Measurements from ENCODE around the gene MRPL21.

MRPL21 gene

GRCh38 chr11:68932933-68933577 lies 29.4 kb upstream of the MRPL21 start:
- Mint-ChIP-seq H3K9me3 (no peaks in the 10 kb centered on the region), H3K27me3 (ENCODE audit: low read depth) (no peaks in the 10 kb centered on the region), H3K36me3 (ENCODE audit: low read depth) (peaks cover 31% of the 10 kb centered on the region), H3K27ac (no peak overlapping the region), H3K4me1 (no peaks in the 10 kb centered on the region), H3K4me3 (no peak overlapping the region)
- TF ChIP-seq CTCF (IDR thresholded peaks at IDR 0.05; ENCODE audit: unreplicated experiment in 3 of 3) = no peak

GRCh38 chr11:68932358-68932757 lies 28.7 kb upstream of the MRPL21 start:
- Mint-ChIP-seq H3K36me3 (ENCODE audit: low read depth) (peaks cover 38% of the 10 kb centered on the region), H3K27ac (no peak overlapping the region), H3K27me3 (ENCODE audit: low read depth) (no peaks in the 10 kb centered on the region), H3K4me1 (peaks cover 4% of the 10 kb centered on the region), H3K4me3 (no peak overlapping the region), H3K9me3 (no peaks in the 10 kb centered on the region)
- no peak for TF ChIP-seq CTCF (IDR thresholded peaks at IDR 0.05; ENCODE audit: unreplicated experiment in 3 of 3)

- no peak for TF ChIP-seq CTCF (IDR thresholded peaks at IDR 0.05; ENCODE audit: unreplicated experiment in 3 of 3)
- Mint-ChIP-seq H3K4me1 (peaks cover 4% of the 10 kb centered on the region), H3K4me3 (no peak overlapping the region), H3K9me3 (peaks cover 4% of the 10 kb centered on the region), H3K36me3 (ENCODE audit: low read depth) (peaks cover 43% of the 10 kb centered on the region), H3K27ac (no peak overlapping the region), H3K27me3 (ENCODE audit: low read depth) (no peaks in the 10 kb centered on the region)
These were observed 28.3 kb upstream of the MRPL21 start for GRCh38 chr11:68931911-68932310.

GRCh38 chr11:68930991-68931855 lies 27.6 kb upstream of the MRPL21 start:
- Mint-ChIP-seq H3K4me3 (no peak overlapping the region), H3K36me3 (ENCODE audit: low read depth) (peaks cover 50% of the 10 kb centered on the region), H3K4me1 (peaks cover 4% of the 10 kb centered on the region), H3K27me3 (ENCODE audit: low read depth) (no peaks in the 10 kb centered on the region), H3K9me3 (peaks cover 9% of the 10 kb centered on the region), H3K27ac (no peak overlapping the region)
- no peak for TF ChIP-seq CTCF (IDR thresholded peaks at IDR 0.05; ENCODE audit: unreplicated experiment in 3 of 3)

GRCh38 chr11:68929706-68930570 lies 26.3 kb upstream of the MRPL21 start:
- no peak overlapping the region for H3K27ac Mint-ChIP-seq
- no peaks in the 10 kb centered on the region for H3K27me3 Mint-ChIP-seq (ENCODE audit: low read depth)
- H3K36me3 Mint-ChIP-seq (ENCODE audit: low read depth) = peaks cover 57% of the 10 kb centered on the region
- peaks cover 4% of the 10 kb centered on the region for H3K4me1 Mint-ChIP-seq
- TF ChIP-seq CTCF (IDR thresholded peaks at IDR 0.05; ENCODE audit: unreplicated experiment in 3 of 3) = no peak
- H3K9me3 Mint-ChIP-seq = peaks cover 20% of the 10 kb centered on the region
- no peak overlapping the region for H3K4me3 Mint-ChIP-seq
